ENCODE results near the gene FADS6. TPM values are rescaled to one million over a fixed set of nuclear protein-coding genes. Genes with fewer than 3 reads are reported as not detected.
"Not testable (repeated sequence)": the region's sequence is repeated elsewhere in the genome, so short reads cannot be mapped to it uniquely, and the experiment has no call there.

The FADS6 gene
- total RNA-seq, 1 donor from 2014 or later: not detected

- not testable (repeated sequence) for DNase-seq (ENCODE audit: low read depth)
These were observed 23.4 kb downstream of the FADS6 start for GRCh38 chr17:74870028-74870427.

GRCh38 chr17:74868908-74869255, 24.6 kb downstream of the FADS6 start:
- no peak for DNase-seq (ENCODE audit: low read depth)

GRCh38 chr17:74868251-74868907, 25.1 kb downstream of the FADS6 start:
- no peak for DNase-seq (ENCODE audit: low read depth)

- no peak for DNase-seq (ENCODE audit: low read depth)
These were observed 27.1 kb downstream of the FADS6 start for GRCh38 chr17:74866198-74866835.

GRCh38 chr17:74865504-74866197, 27.8 kb downstream of the FADS6 start:
- DNase-seq (ENCODE audit: low read depth): no peak

- DNase-seq (ENCODE audit: low read depth): peak; percentile 75
These were observed 28.5 kb downstream of the FADS6 start for GRCh38 chr17:74864866-74865395.

- no peak for DNase-seq (ENCODE audit: low read depth)
These were observed 29.1 kb downstream of the FADS6 start for GRCh38 chr17:74864297-74864865.

- no peak for DNase-seq (ENCODE audit: low read depth)
These were observed 29.8 kb downstream of the FADS6 start for GRCh38 chr17:74863420-74864296.

GRCh38 chr17:74862919-74863318, 30.5 kb downstream of the FADS6 start:
- no peak for DNase-seq (ENCODE audit: low read depth)

GRCh38 chr17:74862108-74862901, 31.1 kb downstream of the FADS6 start:
- DNase-seq (ENCODE audit: low read depth): peak; percentile 51

- DNase-seq (ENCODE audit: low read depth): no peak
These were observed 31.7 kb downstream of the FADS6 start for GRCh38 chr17:74861662-74862107.

- no peak for DNase-seq (ENCODE audit: low read depth)
These were observed 32.4 kb downstream of the FADS6 start for GRCh38 chr17:74860872-74861661.

- no peak for DNase-seq (ENCODE audit: low read depth)
These were observed 33.1 kb downstream of the FADS6 start for GRCh38 chr17:74860229-74860871.

- no peak for DNase-seq (ENCODE audit: low read depth)
These were observed 33.8 kb downstream of the FADS6 start, which contains the start of gene GRIN2C for GRCh38 chr17:74859459-74860228. Gene GRIN2C, minus strand, starts transcription at chr17:74859885. Its CDS starts 4,793 bp downstream, at chr17:74855092.

GRCh38 chr17:74858672-74859458, 34.6 kb downstream of the FADS6 start:
- no peak for DNase-seq (ENCODE audit: low read depth)

- peak; percentile 49 for DNase-seq (ENCODE audit: low read depth)
These were observed 36.2 kb downstream of the FADS6 start for GRCh38 chr17:74857191-74857590.

- DNase-seq (ENCODE audit: low read depth): peak; percentile 72
These were observed 37.3 kb downstream of the FADS6 start for GRCh38 chr17:74856112-74856511.

Measured in myocyte (in vitro differentiated cells).